OCI-LY7 (cell line): Measurements from ENCODE around the gene MTHFD2. TPM values are rescaled to one million over a fixed set of nuclear protein-coding genes. Genes with fewer than 3 reads are reported as not detected.

Experiments
- BruUV-seq: library from RNA; stranded (reverse); fragments of 400-500 nt; replicated peaks from 2 replicates; lab custom pipeline; 2021; lab: Mats Ljungman, UMichigan
- CTCF ChIA-PET: fragments of 300-600 bp; sonication (Branson Sonifier 250); formaldehyde crosslinking; loops from one replicate; lab custom pipeline; 2022; ENCODE audit warnings: antibody characterized with exemption; ENCODE audit not compliant: unreplicated experiment; lab: Charles Lee
- POLR2A ChIA-PET: fragments of 300-600 bp; sonication (Branson Sonifier 250); formaldehyde crosslinking; loops from one replicate; lab custom pipeline; 2022; ENCODE audit warnings: antibody characterized with exemption; lab: Charles Lee
- DNase-seq: peaks from one replicate; pipeline ENCODE4 v3.0.0-alpha.2; 2015; ENCODE audit warnings: low spot score
- H2AFZ ChIP-seq: fragments of 200-600 bp; sonication (generic), shearing (Covaris generic); 2 replicates; pipeline ENCODE4 v1.6.1; 2014; ENCODE audit warnings: mild to moderate bottlenecking, antibody characterized with exemption, low read length, moderate library complexity
- H3K27ac ChIP-seq: fragments of 200-600 bp; sonication (generic); 2 replicates; pipeline ENCODE4 v1.5.1; 2014; ENCODE audit warnings: mixed run types, low read depth, mild to moderate bottlenecking, moderate library complexity, low read length, inconsistent platforms; ENCODE audit not compliant: poor library complexity, severe bottlenecking
- H3K36me3 ChIP-seq: fragments of 200-600 bp; sonication (generic); 2 replicates; pipeline ENCODE4 v1.6.1; 2014; ENCODE audit warnings: mild to moderate bottlenecking, antibody characterized with exemption, low read length, moderate library complexity, mixed read lengths; ENCODE audit not compliant: insufficient read depth
- H3K4me1 ChIP-seq: fragments of 200-600 bp; sonication (generic); 2 replicates; pipeline ENCODE4 v1.5.1; 2014; ENCODE audit warnings: mild to moderate bottlenecking, low read length; ENCODE audit not compliant: insufficient read depth, poor library complexity, severe bottlenecking
- H3K4me2 ChIP-seq: fragments of 200-600 bp; sonication (generic); 2 replicates; pipeline ENCODE4 v1.6.1; 2014; ENCODE audit warnings: mild to moderate bottlenecking, low read length
- H3K4me3 ChIP-seq: fragments of 200-600 bp; sonication (generic); 2 replicates; pipeline ENCODE4 v1.5.1; 2014; ENCODE audit warnings: mild to moderate bottlenecking, low read depth, low read length; ENCODE audit not compliant: poor library complexity, severe bottlenecking
- H3K79me2 ChIP-seq: fragments of 200-600 bp; sonication (generic); 2 replicates; pipeline ENCODE4 v1.6.1; 2016; ENCODE audit warnings: low read depth, mild to moderate bottlenecking, low read length, moderate library complexity, mixed read lengths; ENCODE audit not compliant: insufficient read depth
- H3K9me2 ChIP-seq: fragments of 200-600 bp; sonication (generic); 2 replicates; pipeline ENCODE4 v1.6.1; 2016; ENCODE audit warnings: mild to moderate bottlenecking, low read length, mixed read lengths; ENCODE audit not compliant: insufficient read depth
- H3K9me3 ChIP-seq: fragments of 200-600 bp; sonication (generic); 2 replicates; pipeline ENCODE4 v1.6.1; 2014; ENCODE audit warnings: mild to moderate bottlenecking, mixed run types, low read length, mixed read lengths
- H4K20me1 ChIP-seq: fragments of 200-600 bp; sonication (generic); 2 replicates; pipeline ENCODE4 v1.6.1; 2014; ENCODE audit warnings: mild to moderate bottlenecking, antibody characterized with exemption, low read length, moderate library complexity, mixed read lengths; ENCODE audit not compliant: insufficient read depth
- EZH2phosphoT487 ChIP-seq: fragments of 200-600 bp; sonication (generic); IDR thresholded peaks from 2 replicates; pipeline ENCODE4 v1.6.1; 2018; ENCODE audit warnings: low read depth, borderline replicate concordance, mild to moderate bottlenecking, mixed run types, antibody characterized with exemption, low read length, moderate library complexity, mixed read lengths
- intact Hi-C: fragments of 100-400 bp; cut with micrococcal nuclease; formaldehyde crosslinking; loops from one replicate; pipeline ENCODE4 v1.10.0; 2022; ENCODE audit not compliant: unreplicated experiment
- total RNA-seq, 2 experiments: library from RNA; depleted of rRNA in 1 of 2; stranded (reverse); fragments of >200 nt in 1 of 2; shearing (Covaris generic) in 1 of 2; gene quantifications; 2 replicates each; pipeline ENCODE4 v1.2.3, GENCODE V29; 2014 to 2022
- TF ChIP-seq, protein P1 (sequence below): fragments of 200-600 bp; sonication (generic); conservative IDR thresholded peaks from 2 replicates; pipeline ENCODE4 v1.5.1; 2014; ENCODE audit warnings: mild to moderate bottlenecking, antibody characterized with exemption, low read length, moderate library complexity, mixed read lengths

Gene MTHFD2
- total RNA-seq, 2 experiments from 2014 or later: 220 to 365 TPM

DNA sequence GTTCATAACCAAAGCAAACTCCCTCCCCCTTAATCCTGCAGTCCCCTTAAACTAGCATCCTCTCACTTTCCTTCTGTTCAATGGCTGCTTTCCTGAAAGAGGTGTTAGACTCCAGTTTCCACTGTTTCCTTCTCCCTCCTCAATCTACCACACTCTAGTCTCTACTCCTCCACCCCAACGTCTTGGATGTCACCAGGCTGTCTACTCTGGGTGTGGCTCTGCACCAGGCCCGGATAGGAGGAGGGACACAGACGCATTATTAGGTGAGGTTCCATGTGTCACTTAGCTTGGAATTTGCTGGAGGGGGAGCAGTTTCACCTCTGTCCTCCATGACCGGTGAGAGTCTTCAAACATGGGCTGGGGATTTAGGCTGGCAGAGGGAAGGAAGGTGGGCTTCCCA lies 61.3 kb downstream of the MTHFD2 start:
- no peaks in the 10 kb centered on the region for H3K79me2 ChIP-seq
- H3K4me3 ChIP-seq: no peak overlapping the region
- H3K27ac ChIP-seq: no peak overlapping the region
- no peaks in the 10 kb centered on the region for H3K9me2 ChIP-seq
- TF ChIP-seq EZH2phosphoT487: no peak
- TF ChIP-seq, protein P1, sequence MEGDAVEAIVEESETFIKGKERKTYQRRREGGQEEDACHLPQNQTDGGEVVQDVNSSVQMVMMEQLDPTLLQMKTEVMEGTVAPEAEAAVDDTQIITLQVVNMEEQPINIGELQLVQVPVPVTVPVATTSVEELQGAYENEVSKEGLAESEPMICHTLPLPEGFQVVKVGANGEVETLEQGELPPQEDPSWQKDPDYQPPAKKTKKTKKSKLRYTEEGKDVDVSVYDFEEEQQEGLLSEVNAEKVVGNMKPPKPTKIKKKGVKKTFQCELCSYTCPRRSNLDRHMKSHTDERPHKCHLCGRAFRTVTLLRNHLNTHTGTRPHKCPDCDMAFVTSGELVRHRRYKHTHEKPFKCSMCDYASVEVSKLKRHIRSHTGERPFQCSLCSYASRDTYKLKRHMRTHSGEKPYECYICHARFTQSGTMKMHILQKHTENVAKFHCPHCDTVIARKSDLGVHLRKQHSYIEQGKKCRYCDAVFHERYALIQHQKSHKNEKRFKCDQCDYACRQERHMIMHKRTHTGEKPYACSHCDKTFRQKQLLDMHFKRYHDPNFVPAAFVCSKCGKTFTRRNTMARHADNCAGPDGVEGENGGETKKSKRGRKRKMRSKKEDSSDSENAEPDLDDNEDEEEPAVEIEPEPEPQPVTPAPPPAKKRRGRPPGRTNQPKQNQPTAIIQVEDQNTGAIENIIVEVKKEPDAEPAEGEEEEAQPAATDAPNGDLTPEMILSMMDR: no peak
- no peak overlapping the region for H2AFZ ChIP-seq
- ChIA-PET POLR2A (interaction anchor here (0.6 to 0.7 kb wide), 2 partner anchors 53 to 142 kb away, joined by 3 to 6 read pairs; no protein-coding TSS in a partner anchor), CTCF (no interaction called here)
- no peak overlapping the region for H3K4me2 ChIP-seq
- no peaks in the 10 kb centered on the region for H3K9me3 ChIP-seq
- no peaks in the 10 kb centered on the region for H4K20me1 ChIP-seq
- BruUV-seq: no TSS peak
- no peak for DNase-seq
- no peaks in the 10 kb centered on the region for H3K36me3 ChIP-seq
- intact Hi-C loops: no loop called here
- H3K4me1 ChIP-seq: no peaks in the 10 kb centered on the region

DNA sequence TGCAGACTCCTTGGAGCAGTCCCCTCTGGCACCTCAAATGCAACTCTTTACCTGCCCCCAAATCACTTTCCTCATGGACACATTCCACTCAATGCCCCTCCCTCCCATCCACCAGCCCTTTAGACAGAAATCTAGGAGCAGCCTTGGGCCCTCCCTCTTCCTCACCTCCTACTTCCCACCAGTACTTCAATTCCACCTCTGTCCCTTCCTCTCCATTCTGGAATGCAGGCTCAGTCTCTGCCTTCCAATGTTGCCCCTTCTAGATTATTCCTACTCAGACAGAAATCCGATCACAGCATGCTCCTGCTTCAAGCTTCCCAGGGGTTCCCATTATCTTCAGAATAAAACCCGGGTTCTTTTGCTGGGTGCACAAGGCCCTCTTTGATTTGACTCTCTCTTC lies 62.1 kb downstream of the MTHFD2 start:
- CTCF ChIA-PET: no interaction called here
- no peaks in the 10 kb centered on the region for H4K20me1 ChIP-seq
- intact Hi-C loops: no loop called here
- no peak for DNase-seq
- no peaks in the 10 kb centered on the region for H3K9me2 ChIP-seq
- H3K79me2 ChIP-seq: no peaks in the 10 kb centered on the region
- no peaks in the 10 kb centered on the region for H3K36me3 ChIP-seq
- POLR2A ChIA-PET: no interaction called here
- BruUV-seq: no TSS peak
- no peak overlapping the region for H3K4me3 ChIP-seq
- H3K27ac ChIP-seq: no peak overlapping the region
- no peaks in the 10 kb centered on the region for H3K4me1 ChIP-seq
- H3K9me3 ChIP-seq: no peaks in the 10 kb centered on the region
- TF ChIP-seq, protein P1: no peak
- no peak for TF ChIP-seq EZH2phosphoT487
- H3K4me2 ChIP-seq: no peak overlapping the region
- H2AFZ ChIP-seq: no peak overlapping the region

DNA sequence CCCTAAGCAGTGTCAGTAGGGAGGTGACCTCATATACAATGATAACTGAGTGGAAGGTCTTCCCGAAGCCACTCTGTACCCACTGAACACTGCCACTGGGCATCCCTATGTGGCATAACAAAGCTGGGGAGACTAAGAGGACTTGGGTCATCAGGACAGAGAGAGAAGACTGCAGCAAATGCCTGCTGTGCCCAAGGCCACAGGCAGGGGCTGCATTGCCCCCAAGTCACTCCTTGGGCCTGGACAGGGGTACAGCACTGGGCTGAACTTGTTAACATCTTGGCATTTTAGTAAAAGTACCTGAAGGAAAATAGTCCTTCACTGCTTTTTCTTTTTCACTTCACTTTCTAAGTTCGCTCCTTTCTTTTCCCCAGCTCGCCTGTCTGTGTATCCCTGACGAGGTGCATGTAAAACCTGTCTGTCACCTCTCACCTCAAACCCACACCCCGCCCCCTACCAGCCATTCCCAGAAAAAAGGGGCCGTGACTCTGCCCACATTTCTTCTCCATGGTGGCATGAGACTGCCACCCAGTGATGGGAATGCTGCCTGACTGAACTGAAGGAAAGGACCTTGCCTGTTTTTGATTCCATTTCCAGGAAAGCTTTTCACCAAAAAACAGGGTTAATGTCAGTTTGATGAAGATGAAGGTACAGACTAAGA lies 62.9 kb downstream of the MTHFD2 start:
- no peak for DNase-seq
- intact Hi-C loops: no loop called here
- no TSS peak for BruUV-seq
- no peak overlapping the region for H3K4me2 ChIP-seq
- no peaks in the 10 kb centered on the region for H3K9me3 ChIP-seq
- TF ChIP-seq EZH2phosphoT487: no peak
- TF ChIP-seq, protein P1: peak; percentile 36; the same call in 1 of the 2 replicates
- no peaks in the 10 kb centered on the region for H3K4me1 ChIP-seq
- H3K9me2 ChIP-seq: no peaks in the 10 kb centered on the region
- H3K79me2 ChIP-seq: no peaks in the 10 kb centered on the region
- no peak overlapping the region for H3K27ac ChIP-seq
- POLR2A ChIA-PET: interaction anchor here (0.7 kb wide), 1 partner anchor 64 kb away, joined by 3 read pairs; no protein-coding TSS in a partner anchor
- H4K20me1 ChIP-seq: no peaks in the 10 kb centered on the region
- no peak overlapping the region for H2AFZ ChIP-seq
- CTCF ChIA-PET: no interaction called here
- no peak overlapping the region for H3K4me3 ChIP-seq
- H3K36me3 ChIP-seq: no peaks in the 10 kb centered on the region
